SU-DHL-6 (cell line): ENCODE measurements around the gene DEGS2.

Experiments used
- H2AFZ ChIP-seq: fragments of 200-600 bp; sonication (generic); 2 replicates; pipeline ENCODE4 v1.6.1; 2014; ENCODE audit warnings: low read depth, mild to moderate bottlenecking, moderate library complexity, mixed read lengths, antibody characterized with exemption, low read length; ENCODE audit not compliant: severe bottlenecking
- H3F3A ChIP-seq: fragments of 200-600 bp; shearing (Covaris generic); 2 replicates; pipeline ENCODE4 v1.6.0; 2016; ENCODE audit warnings: antibody characterized with exemption, mild to moderate bottlenecking; ENCODE audit not compliant: insufficient read depth
- H3K27ac ChIP-seq: fragments of 200-600 bp; sonication (generic); 2 replicates; pipeline ENCODE4 v1.5.1; 2016; ENCODE audit warnings: low read depth, mild to moderate bottlenecking, low read length, moderate library complexity, mixed read lengths
- H3K27me3 ChIP-seq: fragments of 200-600 bp; sonication (generic), shearing (Covaris generic); 2 replicates; pipeline ENCODE4 v1.6.0; 2014; ENCODE audit warnings: mild to moderate bottlenecking, low read length
- H3K36me3 ChIP-seq: fragments of 200-600 bp; sonication (generic); 2 replicates; pipeline ENCODE4 v1.6.1; 2014; ENCODE audit warnings: mild to moderate bottlenecking, low read length, mixed read lengths
- H3K4me2 ChIP-seq: fragments of 300-600, 200-600 bp; shearing (Covaris generic), sonication (generic); 2 replicates; pipeline ENCODE4 v1.6.0; 2014; ENCODE audit warnings: low read length, low read depth, mild to moderate bottlenecking; ENCODE audit not compliant: poor library complexity, severe bottlenecking
- H3K4me3 ChIP-seq: fragments of 200-600 bp; sonication (generic); 2 replicates; pipeline ENCODE4 v1.5.1; 2014; ENCODE audit warnings: antibody characterized with exemption, low read length, mild to moderate bottlenecking, mixed read lengths; ENCODE audit not compliant: insufficient read depth, poor library complexity, severe bottlenecking
- H3K79me2 ChIP-seq: fragments of 200-600 bp; sonication (generic); 2 replicates; pipeline ENCODE4 v1.6.1; 2014; ENCODE audit warnings: mild to moderate bottlenecking, low read length, moderate library complexity; ENCODE audit not compliant: insufficient read depth
- H3K9ac ChIP-seq: fragments of 200-600 bp; sonication (generic); 2 replicates; pipeline ENCODE4 v1.7.0; 2014; ENCODE audit warnings: mild to moderate bottlenecking, low read length
- H3K9me2 ChIP-seq: fragments of 200-600 bp; sonication (generic); replicated peaks from 2 replicates; pipeline ENCODE4 v1.6.1; 2014; ENCODE audit warnings: low read length; ENCODE audit not compliant: insufficient read depth
- H3K9me3 ChIP-seq: fragments of 200-600 bp; sonication (generic); 2 replicates; pipeline ENCODE4 v1.6.1; 2014; ENCODE audit warnings: low read length, mixed read lengths; ENCODE audit not compliant: insufficient read depth
- H4K20me1 ChIP-seq: fragments of 200-600 bp; sonication (generic); 2 replicates; pipeline ENCODE4 v1.6.1; 2014; ENCODE audit warnings: low read depth, mild to moderate bottlenecking, antibody characterized with exemption, low read length, moderate library complexity, mixed read lengths
- EZH2phosphoT487 ChIP-seq: fragments of 200-600 bp; sonication (generic), shearing (Covaris generic); conservative IDR thresholded peaks from 2 replicates; pipeline ENCODE4 v1.6.1; 2018; ENCODE audit warnings: mild to moderate bottlenecking, antibody characterized with exemption, low read length, moderate library complexity, mixed read lengths
- TF ChIP-seq, protein P1 (sequence below): fragments of 200-600 bp; sonication (generic); IDR thresholded peaks from one replicate; pipeline ENCODE4 v1.5.1; 2017; ENCODE audit warnings: antibody characterized with exemption, mild to moderate bottlenecking, low read length, moderate library complexity; ENCODE audit not compliant: insufficient read depth, poor library complexity, severe bottlenecking

Gene DEGS2

DNA sequence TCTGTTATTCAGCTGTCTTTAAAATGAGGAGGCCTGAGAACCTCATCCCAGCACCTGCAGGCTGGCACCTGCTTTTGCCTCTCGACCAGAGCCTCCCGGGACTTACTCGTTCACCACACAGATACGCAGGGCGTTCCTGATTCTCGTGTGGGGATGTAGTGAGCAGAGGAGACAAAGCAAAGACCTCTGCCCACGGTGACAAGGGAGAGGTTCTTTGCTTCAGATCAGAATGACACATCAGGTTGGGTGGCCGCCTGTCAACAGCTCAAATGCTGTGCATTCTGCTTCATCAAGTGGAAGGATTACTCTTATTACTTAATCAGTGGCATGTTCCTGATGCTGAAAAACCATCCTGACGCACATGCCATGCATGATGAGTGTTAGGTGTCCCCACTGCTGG is 24.4 kb downstream of the DEGS2 start:
- H3K27ac ChIP-seq: no peak overlapping the region

GRCh38 chr14:100134586-100134985 is 24.9 kb downstream of the DEGS2 start:
- H3K9ac ChIP-seq: no peak overlapping the region
- H3K36me3 ChIP-seq: no peaks in the 10 kb centered on the region

More for the DNA sequence above, 24.4 kb downstream of the DEGS2 start:
- Histone ChIP-seq H3K27me3 (no peaks in the 10 kb centered on the region), H3K36me3 (no peaks in the 10 kb centered on the region), H3K9ac (no peak overlapping the region), H3K9me3 (no peaks in the 10 kb centered on the region), H4K20me1 (no peaks in the 10 kb centered on the region), H3F3A (no peaks in the 10 kb centered on the region), H3K79me2 (no peaks in the 10 kb centered on the region), H3K4me3 (no peak overlapping the region), H3K9me2 (no peaks in the 10 kb centered on the region), H2AFZ (no peak overlapping the region), H3K4me2 (no peak overlapping the region)
- TF ChIP-seq, protein P1, sequence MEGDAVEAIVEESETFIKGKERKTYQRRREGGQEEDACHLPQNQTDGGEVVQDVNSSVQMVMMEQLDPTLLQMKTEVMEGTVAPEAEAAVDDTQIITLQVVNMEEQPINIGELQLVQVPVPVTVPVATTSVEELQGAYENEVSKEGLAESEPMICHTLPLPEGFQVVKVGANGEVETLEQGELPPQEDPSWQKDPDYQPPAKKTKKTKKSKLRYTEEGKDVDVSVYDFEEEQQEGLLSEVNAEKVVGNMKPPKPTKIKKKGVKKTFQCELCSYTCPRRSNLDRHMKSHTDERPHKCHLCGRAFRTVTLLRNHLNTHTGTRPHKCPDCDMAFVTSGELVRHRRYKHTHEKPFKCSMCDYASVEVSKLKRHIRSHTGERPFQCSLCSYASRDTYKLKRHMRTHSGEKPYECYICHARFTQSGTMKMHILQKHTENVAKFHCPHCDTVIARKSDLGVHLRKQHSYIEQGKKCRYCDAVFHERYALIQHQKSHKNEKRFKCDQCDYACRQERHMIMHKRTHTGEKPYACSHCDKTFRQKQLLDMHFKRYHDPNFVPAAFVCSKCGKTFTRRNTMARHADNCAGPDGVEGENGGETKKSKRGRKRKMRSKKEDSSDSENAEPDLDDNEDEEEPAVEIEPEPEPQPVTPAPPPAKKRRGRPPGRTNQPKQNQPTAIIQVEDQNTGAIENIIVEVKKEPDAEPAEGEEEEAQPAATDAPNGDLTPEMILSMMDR: no peak
- TF ChIP-seq EZH2phosphoT487: no peak

GRCh38 chr14:100132903-100133510 is 26.4 kb downstream of the DEGS2 start:
- H3K4me3 ChIP-seq: no peak overlapping the region
- H3K27ac ChIP-seq: no peak overlapping the region

More at GRCh38 chr14:100134586-100134985, 24.9 kb downstream of the DEGS2 start:
- no peak overlapping the region for H2AFZ ChIP-seq
- no peaks in the 10 kb centered on the region for H3F3A ChIP-seq
- H3K27ac ChIP-seq: no peak overlapping the region
- H3K4me3 ChIP-seq: no peak overlapping the region
- H3K4me2 ChIP-seq: no peak overlapping the region
- H3K27me3 ChIP-seq: no peaks in the 10 kb centered on the region
- no peaks in the 10 kb centered on the region for H3K79me2 ChIP-seq
- H3K9me2 ChIP-seq: no peaks in the 10 kb centered on the region
- no peak for TF ChIP-seq EZH2phosphoT487
- TF ChIP-seq, protein P1: no peak
- no peaks in the 10 kb centered on the region for H3K9me3 ChIP-seq
- H4K20me1 ChIP-seq: no peaks in the 10 kb centered on the region

More at GRCh38 chr14:100132903-100133510, 26.4 kb downstream of the DEGS2 start:
- H3K27me3 ChIP-seq: no peaks in the 10 kb centered on the region
- no peaks in the 10 kb centered on the region for H3K9me3 ChIP-seq
- no peaks in the 10 kb centered on the region for H3K79me2 ChIP-seq
- TF ChIP-seq, protein P1: no peak
- TF ChIP-seq EZH2phosphoT487: no peak
- no peaks in the 10 kb centered on the region for H3K36me3 ChIP-seq
- H2AFZ ChIP-seq: no peak overlapping the region
- H3K4me2 ChIP-seq: no peak overlapping the region
- no peaks in the 10 kb centered on the region for H3F3A ChIP-seq
- H3K9ac ChIP-seq: no peak overlapping the region
- H4K20me1 ChIP-seq: no peaks in the 10 kb centered on the region
- H3K9me2 ChIP-seq: no peaks in the 10 kb centered on the region
